GM12875 (cell line): ENCODE measurements around the gene SERTAD3.

Experiments
- H3K4me3 ChIP-seq: one replicate; pipeline ENCODE4 v1.5.1; 2011; ENCODE audit warnings: low read depth, low read length, control low read depth
- TF ChIP-seq, protein P1 (sequence below): IDR thresholded peaks from 2 replicates; pipeline ENCODE4 v1.5.1; 2011; ENCODE audit warnings: low read depth, mild to moderate bottlenecking, control low read depth, inconsistent platforms, low read length, moderate library complexity, borderline replicate concordance; ENCODE audit not compliant: insufficient read depth

Gene SERTAD3

DNA sequence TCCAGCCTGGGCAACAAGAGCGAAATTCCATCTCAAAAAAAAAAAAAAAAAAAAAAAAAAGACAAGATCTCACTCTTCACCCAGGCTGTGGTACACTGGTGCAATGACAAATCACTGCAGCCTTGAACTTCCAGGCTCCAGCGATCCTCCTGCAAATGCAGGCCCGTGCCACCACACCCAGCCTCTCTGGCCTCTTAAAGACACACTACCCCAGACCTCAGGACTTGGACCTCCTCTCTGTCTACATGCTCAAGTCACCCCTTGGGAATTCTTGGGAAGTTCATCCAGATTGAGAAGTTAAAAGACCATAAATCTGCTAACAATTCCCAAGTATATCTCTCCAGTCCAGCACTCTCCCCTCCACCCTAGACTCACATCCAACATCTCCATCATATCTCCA lies 43.6 kb downstream of the SERTAD3 start:
- TF ChIP-seq, protein P1, sequence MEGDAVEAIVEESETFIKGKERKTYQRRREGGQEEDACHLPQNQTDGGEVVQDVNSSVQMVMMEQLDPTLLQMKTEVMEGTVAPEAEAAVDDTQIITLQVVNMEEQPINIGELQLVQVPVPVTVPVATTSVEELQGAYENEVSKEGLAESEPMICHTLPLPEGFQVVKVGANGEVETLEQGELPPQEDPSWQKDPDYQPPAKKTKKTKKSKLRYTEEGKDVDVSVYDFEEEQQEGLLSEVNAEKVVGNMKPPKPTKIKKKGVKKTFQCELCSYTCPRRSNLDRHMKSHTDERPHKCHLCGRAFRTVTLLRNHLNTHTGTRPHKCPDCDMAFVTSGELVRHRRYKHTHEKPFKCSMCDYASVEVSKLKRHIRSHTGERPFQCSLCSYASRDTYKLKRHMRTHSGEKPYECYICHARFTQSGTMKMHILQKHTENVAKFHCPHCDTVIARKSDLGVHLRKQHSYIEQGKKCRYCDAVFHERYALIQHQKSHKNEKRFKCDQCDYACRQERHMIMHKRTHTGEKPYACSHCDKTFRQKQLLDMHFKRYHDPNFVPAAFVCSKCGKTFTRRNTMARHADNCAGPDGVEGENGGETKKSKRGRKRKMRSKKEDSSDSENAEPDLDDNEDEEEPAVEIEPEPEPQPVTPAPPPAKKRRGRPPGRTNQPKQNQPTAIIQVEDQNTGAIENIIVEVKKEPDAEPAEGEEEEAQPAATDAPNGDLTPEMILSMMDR: no peak

DNA sequence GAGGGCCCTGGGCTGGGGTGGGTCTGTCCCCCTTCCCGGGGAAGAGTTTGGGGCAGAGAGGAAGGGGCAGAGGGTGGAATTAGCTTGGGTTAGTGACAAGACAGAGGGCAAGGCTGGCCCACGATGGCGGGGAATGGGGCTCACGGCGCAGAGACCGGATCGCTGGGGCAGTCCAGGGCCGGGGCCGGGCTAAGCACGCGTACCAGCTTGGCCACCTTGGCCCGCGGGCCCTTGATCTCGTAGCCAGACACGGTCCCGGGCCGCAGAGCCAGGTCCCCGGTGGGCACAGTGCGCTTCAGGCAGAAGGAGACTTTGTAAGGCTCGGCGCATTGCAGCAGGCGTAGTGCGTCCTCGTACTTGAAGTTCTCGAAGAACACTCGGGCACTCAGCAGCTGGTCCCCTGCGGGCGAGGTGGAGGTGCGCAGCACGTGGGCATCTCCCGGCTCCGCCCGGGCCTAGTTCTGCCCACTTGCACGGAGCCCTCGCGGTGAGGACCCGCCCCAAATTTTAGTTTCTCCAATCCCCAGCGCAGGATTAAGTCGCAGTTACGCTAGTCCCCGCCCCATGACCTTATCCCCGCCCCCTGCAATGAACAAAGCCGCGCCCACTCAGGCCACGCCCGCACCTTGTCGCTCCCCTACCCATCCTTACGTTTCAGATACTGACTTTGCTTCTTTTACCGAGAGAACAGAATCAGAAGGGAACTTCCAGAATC lies 45.6 kb downstream of the SERTAD3 start:
- TF ChIP-seq, protein P1: no peak
- H3K4me3 ChIP-seq: no peak overlapping the region

More for the DNA sequence above, 43.6 kb downstream of the SERTAD3 start:
- no peak overlapping the region for H3K4me3 ChIP-seq

DNA sequence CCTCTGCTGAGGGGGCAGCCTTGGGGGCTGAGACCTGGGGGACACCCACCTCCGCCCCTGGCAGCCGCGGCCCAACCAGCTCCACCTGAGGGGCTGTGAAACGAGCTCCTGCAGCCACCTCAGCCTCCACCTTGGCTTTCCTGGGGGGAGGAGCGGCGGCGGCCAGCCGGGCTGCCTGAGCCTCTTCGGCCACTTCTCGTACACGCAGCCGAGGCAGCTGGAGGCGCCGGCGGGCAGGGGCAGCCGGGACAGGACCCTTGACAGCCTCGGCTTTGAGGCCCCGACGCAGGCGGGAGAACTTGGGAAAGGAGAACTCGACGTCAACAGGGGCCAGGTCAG lies 46.6 kb downstream of the SERTAD3 start:
- TF ChIP-seq, protein P1: no peak
- no peak overlapping the region for H3K4me3 ChIP-seq

DNA sequence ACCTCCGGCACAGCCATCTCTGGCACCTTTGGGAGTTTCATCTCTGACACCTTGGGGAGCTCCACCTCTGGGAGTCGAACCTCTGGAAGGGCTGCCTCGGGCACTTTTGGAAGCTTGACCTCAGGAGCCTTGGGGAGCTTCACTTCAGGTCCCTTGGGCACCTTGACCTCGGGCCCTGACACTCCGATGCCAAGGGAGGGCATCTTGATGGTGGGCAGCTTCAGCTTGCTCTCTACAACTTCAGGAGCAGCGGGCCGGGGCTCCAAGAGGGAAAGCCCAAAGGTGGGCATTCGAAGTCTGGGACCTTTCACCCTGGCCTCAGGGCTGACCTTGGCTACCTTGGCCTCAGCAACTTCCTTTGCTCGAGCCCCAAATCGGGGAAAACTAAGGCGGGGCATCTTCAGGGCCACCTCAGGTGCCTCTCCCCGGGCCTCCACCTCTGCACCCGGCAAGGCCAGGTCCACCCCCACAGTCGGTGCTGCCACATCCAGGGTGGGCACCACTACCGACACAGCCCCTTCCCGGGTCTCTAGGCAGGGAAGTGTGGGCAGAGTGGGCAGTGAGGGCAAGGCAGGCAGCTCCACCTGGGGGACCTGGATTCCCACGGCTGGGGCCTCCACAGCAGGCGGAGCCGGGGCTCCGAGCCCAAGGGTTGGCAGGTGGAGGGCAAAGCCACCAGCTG lies 47.1 kb downstream of the SERTAD3 start:
- no peak overlapping the region for H3K4me3 ChIP-seq
- TF ChIP-seq, protein P1: no peak

DNA sequence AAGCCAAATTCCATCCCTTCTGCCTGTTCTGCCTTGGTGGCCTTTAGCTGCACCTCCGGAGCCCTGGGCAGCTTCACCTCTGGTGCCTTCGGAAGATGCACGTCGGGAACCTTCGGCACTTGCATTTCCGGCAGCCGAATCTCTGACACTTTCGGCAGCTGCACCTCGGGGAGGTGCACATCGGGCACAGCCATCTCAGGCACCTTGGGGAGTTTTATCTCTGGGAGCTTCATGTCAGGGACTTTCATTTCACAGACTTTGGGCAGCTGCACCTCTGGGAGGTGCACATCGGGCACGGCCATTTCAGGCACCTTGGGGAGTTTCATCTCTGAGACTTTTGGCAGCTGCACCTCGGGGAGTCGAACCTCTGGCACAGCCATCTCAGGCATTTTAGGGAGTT lies 48.2 kb downstream of the SERTAD3 start:
- TF ChIP-seq, protein P1: no peak
- H3K4me3 ChIP-seq: no peak overlapping the region

DNA sequence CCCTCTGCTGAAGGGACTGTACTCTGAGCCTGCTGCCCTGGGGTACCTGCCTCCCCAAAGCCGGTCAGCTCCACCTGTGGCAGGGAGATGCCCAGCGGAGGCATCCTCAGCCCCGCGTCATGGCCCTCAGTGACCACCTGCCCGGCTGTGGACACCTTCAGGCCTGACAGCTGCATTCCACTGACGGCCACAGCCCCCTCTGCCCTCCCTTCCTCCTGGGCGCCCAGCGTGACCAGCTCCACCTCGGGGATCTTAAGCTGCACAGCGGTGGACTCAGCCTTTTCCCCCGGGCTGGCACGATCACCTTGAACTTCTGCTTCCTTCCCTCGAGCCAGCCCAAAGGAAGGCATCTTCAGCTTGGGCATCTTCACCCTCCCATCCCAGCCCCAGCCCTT lies 49.3 kb downstream of the SERTAD3 start:
- no peak overlapping the region for H3K4me3 ChIP-seq
- TF ChIP-seq, protein P1: no peak
